NCI-H226 (cell line): Measurements from ENCODE around the gene STMN1.
"Not testable (repeated sequence)": the region's sequence is repeated elsewhere in the genome, so short reads cannot be mapped to it uniquely, and the experiment has no call there.

Experiments
- DNase-seq: peaks from one replicate; pipeline ENCODE4 v3.0.0-alpha.2; 2015

Gene STMN1

GRCh38 chr1:25905680-25906643 is at the start of gene STMN1:
Gene STMN1, minus strand, starts transcription at chr1:25906419. Its CDS starts 1,743 bp downstream, at chr1:25904676.
- peak; percentile 54 for DNase-seq

- DNase-seq = no peak
Observed at GRCh38 chr1:25955553-25955952, 49.3 kb upstream of the STMN1 start.

GRCh38 chr1:25954282-25954938 is 48.2 kb upstream of the STMN1 start:
- no peak for DNase-seq

GRCh38 chr1:25952841-25953401 is 46.7 kb upstream of the STMN1 start:
- no peak for DNase-seq

- DNase-seq = no peak
Observed at GRCh38 chr1:25948641-25949040, 42.4 kb upstream of the STMN1 start.

GRCh38 chr1:25947027-25947426 is 40.8 kb upstream of the STMN1 start:
- DNase-seq = no peak

GRCh38 chr1:25945761-25946160 is 39.5 kb upstream of the STMN1 start:
- DNase-seq = no peak

GRCh38 chr1:25944986-25945385 is 38.8 kb upstream of the STMN1 start:
- peak; percentile 21 for DNase-seq

GRCh38 chr1:25943511-25943910 is 37.3 kb upstream of the STMN1 start:
- DNase-seq = not testable (repeated sequence)

GRCh38 chr1:25936947-25937346 is 30.7 kb upstream of the STMN1 start:
- DNase-seq = no peak

GRCh38 chr1:25933479-25934365 is 27.5 kb upstream of the STMN1 start:
- no peak for DNase-seq

GRCh38 chr1:25932811-25933400 is 26.7 kb upstream of the STMN1 start:
- DNase-seq = not testable (repeated sequence)

GRCh38 chr1:25932321-25932720 is 26.1 kb upstream of the STMN1 start:
- DNase-seq = no peak

- DNase-seq = no peak
Observed at GRCh38 chr1:25929016-25929415, 22.8 kb upstream of the STMN1 start.

- no peak for DNase-seq
Observed at GRCh38 chr1:25927521-25928265, 21.5 kb upstream of the STMN1 start.

- DNase-seq = no peak
Observed at GRCh38 chr1:25926731-25927496, 20.7 kb upstream of the STMN1 start.

GRCh38 chr1:25924454-25924853 is 18.2 kb upstream of the STMN1 start:
- DNase-seq = no peak

- DNase-seq = no peak
Observed at GRCh38 chr1:25922971-25923552, 16.8 kb upstream of the STMN1 start.

GRCh38 chr1:25922056-25922970 is 16.1 kb upstream of the STMN1 start:
- no peak for DNase-seq
